Stimulated activated CD4-positive, alpha-beta T cell treated with anti-CD3 and anti-CD28 coated beads, Interleukin-1b, Interleukin-23, amount 100 ng/mL, for 4 hours (primary cell): ENCODE measurements around the gene SUCNR1.
"Not testable (repeated sequence)": the region's sequence is repeated elsewhere in the genome, so short reads cannot be mapped to it uniquely, and the experiment has no call there.

Experiments
- DNase-seq, 2 donors: peaks; one replicate each; pipeline ENCODE4 v3.0.0-alpha.2; 2020; ENCODE audit warnings: low read depth in 2 of 2

SUCNR1 gene

DNA sequence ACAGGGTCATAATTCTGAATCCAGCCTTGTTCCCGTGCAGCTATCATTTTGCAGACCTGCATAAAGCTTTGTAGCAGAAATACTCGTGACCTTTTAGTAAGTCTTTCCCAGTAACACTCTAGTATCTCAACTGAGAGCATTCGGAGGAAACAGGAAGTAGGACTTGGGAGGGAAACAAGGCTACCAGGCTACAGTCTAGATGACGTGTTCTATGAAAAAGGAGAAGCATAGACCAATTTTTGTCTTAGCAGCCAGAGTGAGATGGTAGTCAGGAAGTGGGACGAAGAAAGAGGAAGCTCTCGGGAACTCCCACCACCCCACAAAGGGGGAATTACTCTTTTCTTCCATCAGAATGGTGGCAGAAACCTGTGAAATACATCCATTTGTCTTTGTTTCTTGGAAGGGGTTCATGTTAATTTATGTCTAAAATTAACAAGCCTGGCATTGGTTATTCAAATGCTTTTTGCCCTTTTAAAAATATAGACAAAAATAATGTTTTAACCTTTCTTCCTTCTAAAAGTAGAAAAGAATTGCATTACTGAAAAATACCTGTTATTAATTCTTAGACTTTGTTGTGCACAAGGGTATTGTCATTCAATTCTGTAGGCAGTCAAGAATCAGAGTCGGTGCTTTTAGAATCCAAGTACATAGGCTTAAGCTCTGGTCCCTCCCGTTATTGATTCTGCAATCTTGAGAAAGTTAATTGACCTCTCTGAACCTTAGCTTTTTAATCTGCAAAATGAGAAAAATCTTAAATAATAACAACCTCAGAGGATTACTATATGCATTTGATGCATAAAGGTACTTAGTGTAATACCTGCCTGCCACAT is 1.6 kb upstream of the SUCNR1 start:
- no peak for DNase-seq

DNA sequence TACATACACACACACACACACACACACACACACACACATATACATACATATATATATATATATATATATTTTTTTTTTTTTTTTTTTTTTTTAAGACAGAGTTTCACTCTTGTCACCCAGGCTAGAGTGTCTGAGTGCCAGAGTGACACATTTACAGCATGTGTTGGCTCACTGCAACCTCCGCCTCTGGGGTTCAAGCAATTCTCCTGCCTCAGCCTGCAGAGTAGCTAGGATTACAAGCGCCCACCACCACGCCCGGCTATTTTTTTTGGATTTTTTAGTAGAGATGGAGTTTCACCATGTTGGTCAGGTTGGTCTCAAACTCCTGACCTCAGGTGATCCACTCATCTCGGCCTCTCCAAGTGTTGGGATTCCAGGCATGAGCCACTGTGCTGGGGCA is 636 bp downstream of the SUCNR1 start:
- not testable (repeated sequence) for DNase-seq

DNA sequence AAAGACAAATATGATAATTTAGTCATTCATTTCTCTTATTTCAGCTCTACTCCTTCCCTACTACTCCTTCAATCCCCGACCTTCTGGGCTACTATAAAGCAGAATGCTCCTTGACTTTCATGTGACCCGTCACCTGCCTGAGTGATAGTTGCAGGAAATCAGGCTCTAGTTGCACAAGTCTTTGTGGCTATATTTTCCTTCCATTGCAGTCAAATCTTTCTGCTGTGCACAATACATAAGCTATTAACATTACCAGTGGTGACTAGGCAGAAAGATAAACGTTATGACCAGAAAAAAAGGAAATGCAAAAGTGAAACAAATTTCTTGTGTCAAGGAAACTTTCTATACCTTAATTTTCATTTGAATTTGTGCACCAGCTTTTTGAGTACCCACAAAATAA is 2.3 kb downstream of the SUCNR1 start:
- no peak for DNase-seq

DNA sequence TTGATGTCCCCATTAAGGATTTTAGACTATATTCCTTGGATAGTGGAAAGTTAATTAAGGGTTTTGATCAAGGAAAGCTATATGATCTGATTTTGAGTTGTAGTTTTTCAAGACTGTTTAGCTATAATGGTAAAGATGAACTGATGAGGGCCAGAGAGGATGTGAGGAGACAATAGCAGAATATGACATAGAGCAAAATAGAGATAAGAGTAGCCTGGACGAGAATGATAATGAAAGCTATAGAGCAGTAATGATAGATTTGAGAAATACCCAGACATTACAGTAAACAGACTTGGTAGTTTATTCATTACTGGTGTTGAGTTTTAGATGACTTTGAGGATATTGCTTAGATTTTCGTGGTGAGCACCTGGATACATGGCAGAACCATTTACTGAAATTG is 3.8 kb downstream of the SUCNR1 start:
- no peak for DNase-seq

DNA sequence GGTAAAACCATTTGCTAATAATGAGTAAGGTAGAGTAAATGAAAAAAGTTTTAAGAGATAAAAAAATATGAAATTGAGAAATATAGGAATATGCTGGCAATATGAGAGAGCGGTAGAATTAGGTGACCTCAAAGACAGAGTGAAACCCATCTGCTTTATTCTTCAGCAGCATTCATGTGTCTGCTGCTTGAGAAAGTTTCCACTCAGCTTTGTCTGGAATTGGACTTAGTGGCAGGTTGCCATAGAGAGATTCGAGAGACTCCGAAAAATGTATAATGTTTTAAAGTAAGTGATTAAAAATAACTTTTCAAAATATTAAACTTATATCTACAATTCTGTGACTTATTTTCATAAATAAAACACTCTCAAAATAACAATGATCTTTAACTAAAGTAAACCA is 5.0 kb downstream of the SUCNR1 start:
- no peak for DNase-seq

DNA sequence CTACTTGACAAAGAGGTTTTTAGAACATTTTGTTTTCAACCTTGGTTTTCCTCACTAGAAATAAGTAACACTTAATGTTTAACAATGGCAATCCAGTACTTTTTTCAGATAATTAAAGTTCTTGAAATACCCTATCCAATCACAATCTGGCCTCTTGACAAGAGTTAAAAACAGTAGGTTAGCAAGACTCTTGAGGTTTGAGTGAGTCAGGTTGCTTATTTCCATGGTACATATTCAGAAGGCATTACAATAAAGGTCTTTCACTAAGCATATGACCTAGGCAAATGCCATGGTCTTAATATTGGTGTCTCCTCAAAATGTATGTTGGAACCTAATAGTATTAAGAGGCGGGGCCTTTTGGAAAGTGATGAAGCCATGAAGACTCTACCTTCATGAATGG is 5.6 kb downstream of the SUCNR1 start:
- DNase-seq = no peak

DNA sequence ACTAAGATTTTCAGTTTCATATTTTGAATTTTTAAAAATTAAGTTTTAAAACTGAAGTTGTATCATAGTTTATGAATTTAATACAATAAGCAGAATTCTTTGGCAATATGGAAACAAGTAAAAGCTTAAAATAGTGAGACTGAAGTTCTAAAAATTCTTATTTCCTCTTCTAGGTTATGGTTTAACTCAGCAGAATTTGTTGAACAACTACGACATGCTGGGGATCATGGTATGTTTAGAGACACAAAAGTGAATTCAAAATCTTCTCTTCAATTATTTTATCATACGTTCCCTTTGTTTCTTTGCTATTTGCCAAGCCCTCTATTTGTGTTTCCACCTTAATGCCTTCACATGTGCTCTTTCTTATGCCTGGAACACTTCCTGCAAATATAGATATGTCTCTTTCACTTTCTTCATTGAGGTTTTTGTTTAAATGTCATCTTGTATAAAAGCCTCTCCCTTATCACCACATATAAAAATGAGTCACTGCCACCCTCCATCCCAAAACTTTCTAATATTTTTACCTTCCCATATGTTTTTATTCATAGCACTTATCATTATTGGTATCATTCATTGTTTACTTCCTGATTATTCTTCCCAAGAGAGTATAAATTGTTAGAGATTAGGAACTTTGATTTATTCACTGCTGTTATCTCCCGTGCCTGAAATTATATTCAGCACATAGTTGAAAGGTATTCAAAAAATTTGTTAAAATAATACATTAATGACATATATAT is 6.4 kb downstream of the SUCNR1 start:
- no peak for DNase-seq

DNA sequence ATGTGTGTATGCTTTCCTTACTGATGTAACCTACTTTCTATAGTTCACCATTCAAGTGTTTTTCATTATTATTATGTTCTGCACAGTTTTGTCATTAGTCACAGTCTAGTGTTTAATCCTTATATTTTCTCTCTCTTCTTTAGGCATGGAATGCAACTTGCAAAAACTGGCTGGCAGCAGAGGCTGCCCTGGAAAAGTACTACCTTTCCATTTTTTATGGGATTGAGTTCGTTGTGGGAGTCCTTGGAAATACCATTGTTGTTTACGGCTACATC is 6.9 kb downstream of the SUCNR1 start:
- DNase-seq = no peak

DNA sequence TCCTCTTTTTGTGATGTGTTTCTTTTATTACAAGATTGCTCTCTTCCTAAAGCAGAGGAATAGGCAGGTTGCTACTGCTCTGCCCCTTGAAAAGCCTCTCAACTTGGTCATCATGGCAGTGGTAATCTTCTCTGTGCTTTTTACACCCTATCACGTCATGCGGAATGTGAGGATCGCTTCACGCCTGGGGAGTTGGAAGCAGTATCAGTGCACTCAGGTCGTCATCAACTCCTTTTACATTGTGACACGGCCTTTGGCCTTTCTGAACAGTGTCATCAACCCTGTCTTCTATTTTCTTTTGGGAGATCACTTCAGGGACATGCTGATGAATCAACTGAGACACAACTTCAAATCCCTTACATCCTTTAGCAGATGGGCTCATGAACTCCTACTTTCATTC is 7.7 kb downstream of the SUCNR1 start:
- DNase-seq = no peak

DNA sequence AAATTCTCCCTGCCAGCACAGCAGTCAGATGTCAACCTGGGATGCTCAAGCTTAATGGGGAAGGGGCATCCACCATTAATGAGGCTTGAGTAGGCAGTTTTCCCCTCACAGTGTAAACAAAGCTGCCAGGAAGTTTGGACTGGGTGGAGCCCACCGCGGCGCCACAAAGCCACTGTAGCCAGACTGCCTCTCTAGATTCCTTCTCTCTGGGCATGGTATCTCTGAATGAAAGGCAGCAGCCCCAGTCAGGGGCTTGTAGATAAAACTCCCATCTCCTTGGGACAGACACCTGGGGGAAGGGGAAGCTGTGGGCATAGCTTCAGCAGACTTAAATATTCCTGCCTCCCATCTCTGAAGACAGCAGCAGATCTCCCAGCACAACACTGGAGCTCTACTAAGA is 12.0 kb downstream of the SUCNR1 start:
- not testable (repeated sequence) for DNase-seq

DNA sequence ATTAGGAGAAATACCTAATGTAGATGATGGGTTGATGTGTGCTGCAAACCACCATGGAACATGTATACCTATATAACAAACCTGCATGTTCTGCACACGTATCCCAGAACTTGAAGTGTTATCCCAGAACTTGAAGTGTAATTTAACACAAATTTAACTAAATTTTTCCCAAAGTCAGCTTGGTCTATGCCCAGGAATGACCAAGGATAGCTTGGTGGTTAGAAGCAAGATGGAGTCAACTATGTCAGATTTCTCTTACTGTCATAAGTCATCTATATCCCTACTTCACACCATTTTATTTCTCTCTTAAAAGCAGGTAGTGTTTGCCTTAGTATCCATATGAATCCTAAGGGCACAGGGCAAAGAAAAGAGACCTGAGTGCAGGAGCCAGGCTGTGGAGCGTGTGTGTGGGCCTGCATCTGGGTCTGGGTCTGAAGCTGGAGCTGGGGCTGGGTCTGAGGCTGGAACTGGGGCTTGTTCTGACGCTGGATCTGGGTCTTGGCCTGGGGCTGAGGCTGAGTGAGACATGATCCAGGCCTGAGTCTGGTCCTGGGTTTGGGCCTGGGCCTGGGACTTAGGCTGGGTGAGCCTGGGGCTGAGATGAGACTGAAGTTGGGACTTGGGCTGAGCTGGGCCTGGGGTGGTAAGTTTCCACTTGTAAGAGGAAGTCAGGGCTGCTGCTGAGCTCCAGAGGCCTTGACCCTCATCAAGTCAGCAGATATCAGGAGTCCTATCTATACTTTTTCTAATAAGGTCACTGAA is 14.2 kb downstream of the SUCNR1 start:
- not testable (repeated sequence) for DNase-seq

DNA sequence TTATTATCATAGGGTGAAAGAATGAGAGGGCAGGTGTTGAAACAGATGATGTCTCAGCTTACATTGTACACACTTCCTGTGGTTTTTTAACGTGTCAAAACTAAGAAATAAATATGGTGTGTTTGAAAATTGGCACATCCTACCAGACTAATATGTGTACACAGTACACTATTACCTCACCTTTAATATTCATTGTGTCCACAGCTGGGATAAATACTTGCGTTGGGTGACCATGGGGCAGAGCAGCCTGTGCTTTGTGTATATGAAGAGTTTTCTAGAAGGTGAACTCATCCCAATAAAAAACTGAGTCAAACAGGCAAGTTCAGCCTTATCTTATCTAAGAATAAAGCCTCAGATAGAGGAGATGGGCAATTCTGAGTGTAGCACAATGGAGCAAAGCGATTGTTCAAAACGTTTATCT is 17.3 kb downstream of the SUCNR1 start:
- no peak for DNase-seq

DNA sequence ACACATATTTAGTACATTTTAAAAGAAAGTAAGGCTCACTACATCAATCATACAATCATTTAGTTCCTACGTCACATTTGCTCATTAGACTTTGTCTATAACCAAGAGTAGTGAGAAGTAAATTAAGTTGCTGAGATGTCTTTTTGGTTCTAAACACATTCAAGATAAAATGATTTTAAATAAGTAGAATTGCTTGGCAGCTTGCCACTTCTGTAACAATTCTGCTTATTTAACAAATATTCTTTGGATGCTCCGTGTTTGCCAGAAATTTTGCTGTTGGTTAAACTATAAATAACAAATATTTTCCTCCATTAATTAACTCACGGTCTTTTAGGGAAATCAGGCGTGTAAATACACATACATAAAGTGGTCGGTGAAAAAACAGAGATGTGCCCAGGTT is 18.3 kb downstream of the SUCNR1 start:
- no peak for DNase-seq

DNA sequence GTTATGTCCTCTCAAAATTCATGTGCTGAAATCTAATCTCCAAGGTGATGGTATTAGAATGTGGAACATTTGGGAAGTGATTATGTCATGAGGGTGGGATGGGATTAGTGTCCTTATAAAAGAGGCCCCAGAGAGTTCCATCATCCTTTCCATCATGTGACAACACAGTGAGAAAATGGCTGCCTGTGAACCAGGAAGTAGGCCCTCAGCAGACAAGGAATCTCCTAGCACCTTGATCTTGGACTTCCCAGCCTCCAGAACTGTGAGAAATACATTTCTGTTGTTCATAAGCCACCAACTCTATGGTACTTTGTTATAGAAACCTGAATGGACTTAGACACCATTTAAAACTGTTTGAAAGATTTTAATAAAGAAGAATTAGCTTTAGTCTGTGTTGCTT is 20.8 kb downstream of the SUCNR1 start:
- no peak for DNase-seq

DNA sequence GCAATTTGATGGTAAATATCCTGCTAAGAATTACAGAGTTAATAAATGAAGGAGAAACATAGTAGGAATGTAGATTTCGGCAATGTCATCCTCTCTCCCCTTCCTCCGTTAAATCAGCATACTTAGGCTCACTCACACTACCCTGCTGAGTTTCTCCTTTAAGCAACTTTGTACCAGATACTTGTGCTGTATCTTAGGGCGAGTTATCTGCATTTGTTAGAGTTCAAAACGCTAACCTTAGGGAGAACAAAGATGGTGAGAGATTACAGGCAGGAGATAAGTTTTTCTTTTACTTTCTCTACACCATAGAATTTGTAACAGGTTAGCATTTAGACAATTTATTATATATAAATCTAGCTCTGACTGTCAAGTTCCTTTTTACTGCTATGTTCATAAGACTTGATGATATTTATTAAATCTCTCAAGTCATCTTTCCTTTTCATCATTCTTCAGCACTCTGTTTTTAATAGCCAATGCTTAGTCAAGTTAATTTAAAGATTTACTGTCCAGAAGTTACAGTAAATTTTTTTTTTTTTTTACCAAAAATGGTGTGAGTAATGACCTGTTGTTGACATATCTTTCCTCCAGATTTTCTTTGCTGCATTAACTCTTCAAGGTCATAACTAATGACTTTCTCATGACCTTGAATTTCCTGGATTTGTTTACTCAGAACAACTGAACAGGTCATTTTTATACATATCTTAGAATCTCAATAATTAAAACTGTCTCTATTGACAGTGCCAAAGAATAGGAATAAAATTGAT is 22.2 kb downstream of the SUCNR1 start:
- DNase-seq = no peak

DNA sequence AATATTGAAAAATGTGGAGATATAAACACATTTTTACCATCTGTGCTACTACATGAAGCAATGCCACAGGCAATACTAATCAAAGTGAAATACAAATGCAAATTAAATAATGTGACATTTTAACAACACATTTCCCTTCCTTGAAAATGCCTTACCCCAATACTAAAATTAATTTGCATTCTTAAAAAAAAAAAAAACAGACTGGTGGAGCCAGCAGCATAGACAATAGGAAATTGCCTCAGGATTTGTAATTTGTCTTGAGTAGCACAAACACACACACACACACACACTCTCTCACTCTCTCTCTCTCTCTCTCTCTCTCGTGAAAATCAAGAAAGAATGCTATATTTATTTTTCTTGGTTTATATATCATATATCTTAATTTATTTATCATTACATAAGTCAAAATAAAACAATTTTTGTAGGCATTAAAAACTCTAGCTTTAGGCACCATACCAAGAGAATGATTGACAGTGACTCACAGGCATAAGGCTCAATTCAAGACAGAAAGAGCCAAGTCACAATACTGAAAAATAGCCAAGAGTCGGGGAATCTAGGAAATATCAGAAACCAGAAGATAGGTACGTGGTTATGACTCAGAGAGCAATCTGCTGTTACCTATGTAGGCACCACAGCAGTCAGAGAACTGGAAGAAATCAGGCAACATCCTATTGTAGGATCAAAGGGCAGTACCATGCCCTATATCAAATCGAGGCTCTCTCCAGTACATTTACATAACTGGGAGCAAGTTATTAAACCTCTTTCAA is 23.0 kb downstream of the SUCNR1 start:
- no peak for DNase-seq

DNA sequence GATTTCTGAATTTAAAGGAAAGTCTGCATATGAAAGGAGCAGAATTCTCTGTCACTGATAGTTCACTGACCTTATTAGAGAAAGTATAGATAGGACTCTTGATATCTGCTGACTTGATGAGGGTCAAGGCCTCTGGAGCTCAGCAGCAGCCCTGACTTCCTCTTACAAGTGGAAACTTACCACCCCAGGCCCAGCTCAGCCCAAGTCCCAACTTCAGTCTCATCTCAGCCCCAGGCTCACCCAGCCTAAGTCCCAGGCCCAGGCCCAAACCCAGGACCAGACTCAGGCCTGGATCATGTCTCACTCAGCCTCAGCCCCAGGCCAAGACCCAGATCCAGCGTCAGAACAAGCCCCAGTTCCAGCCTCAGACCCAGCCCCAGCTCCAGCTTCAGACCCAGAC is 24.7 kb downstream of the SUCNR1 start:
- not testable (repeated sequence) for DNase-seq

DNA sequence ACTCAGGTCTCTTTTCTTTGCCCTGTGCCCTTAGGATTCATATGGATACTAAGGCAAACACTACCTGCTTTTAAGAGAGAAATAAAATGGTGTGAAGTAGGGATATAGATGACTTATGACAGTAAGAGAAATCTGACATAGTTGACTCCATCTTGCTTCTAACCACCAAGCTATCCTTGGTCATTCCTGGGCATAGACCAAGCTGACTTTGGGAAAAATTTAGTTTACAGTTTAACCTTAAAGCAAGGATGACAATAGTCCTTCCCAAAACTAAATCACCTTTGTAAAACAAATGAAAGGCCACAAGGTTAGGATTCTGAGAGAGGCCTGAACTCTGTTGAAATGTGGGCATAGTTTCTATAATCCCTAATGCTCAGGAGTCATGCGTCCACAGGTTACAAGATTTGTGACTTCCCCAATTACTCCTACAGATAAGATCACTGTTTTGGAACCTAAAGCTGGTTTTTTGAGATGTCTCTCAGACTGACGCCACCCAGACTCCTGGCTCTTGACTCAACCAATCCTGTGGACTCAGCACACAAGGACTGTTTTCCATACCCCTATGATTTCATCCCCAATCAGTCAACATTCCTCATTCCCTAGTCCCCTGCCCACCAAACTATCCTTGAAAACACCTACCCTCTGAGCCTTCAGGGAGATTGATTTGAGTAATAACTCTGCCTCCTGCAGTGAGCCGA is 25.3 kb downstream of the SUCNR1 start:
- DNase-seq = not testable (repeated sequence)

DNA sequence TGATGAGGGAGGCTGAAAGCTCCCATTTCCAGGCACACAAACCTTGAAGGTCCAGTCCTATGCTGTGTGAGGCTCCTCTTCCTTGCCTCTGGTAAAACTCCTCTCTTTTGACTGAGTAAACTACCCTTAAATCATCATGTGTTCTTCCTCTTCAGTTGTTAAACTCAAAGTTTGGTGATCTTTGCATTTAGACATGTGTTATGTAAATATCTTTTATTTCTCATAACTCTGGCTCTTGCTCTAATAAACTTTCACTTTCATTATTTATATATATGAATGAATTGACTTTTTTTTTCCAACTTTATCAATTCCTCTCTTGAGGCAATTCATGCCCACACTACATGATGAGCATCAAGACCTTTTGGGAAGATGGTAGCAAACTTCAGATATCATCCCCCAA is 26.6 kb downstream of the SUCNR1 start:
- no peak for DNase-seq

DNA sequence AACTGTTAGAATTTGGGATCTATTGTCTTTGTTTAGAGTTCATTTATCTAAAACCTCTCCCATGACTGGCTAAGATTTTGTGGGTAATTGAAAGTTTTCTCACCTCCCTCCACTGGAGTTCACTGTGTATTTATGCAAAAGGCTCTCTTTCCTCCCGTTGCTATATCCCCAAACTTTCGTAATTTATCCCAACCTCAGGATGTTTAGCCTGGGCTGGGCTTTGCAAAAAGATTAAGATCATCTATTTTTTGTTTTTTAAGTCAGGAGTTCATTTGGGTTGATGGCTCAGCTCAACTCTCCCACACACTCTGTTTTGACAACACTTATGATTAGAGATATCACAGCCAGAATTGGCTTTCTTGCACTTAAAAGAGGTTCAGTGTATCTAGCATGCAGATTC is 27.0 kb downstream of the SUCNR1 start:
- DNase-seq = no peak
